K562 (cell line): Measurements from ENCODE around the gene TNFRSF19. TPM values are rescaled to one million over a fixed set of nuclear protein-coding genes. Genes with fewer than 3 reads are reported as not detected.
A peak's percentile ranks its signal among the peaks of the same experiment; 100 is the strongest.

Experiments used
- DLX4 ChIP-seq: fragments of 250-450 bp; sonication (Bioruptor Pico); IDR thresholded peaks from 2 replicates; pipeline ENCODE4 v1.6.1; 2021; ENCODE audit warnings: mild to moderate bottlenecking
- ELF4 ChIP-seq: fragments of 450-650 bp; formaldehyde crosslinking; IDR thresholded peaks from 2 replicates; pipeline ENCODE4 v1.4.0; 2022; ENCODE audit warnings: missing genetic modification characterization
- EP400 ChIP-seq: fragments of 450-650 bp; IDR thresholded peaks from 2 replicates; pipeline ENCODE4 v1.6.1; 2017; ENCODE audit warnings: antibody characterized with exemption, mild to moderate bottlenecking, moderate library complexity
- GATAD2B ChIP-seq: fragments of 450-650 bp; IDR thresholded peaks from 2 replicates; pipeline ENCODE4 v1.6.1; 2017; ENCODE audit warnings: mild to moderate bottlenecking, borderline replicate concordance
- HMBOX1 ChIP-seq: sonication (generic); IDR thresholded peaks from 2 replicates; pipeline ENCODE4 v1.6.1; 2016
- HNRNPLL ChIP-seq: fragments of 200-400 bp; formaldehyde crosslinking; IDR thresholded peaks from 2 replicates; pipeline ENCODE4 v1.6.1; 2017; ENCODE audit warnings: low read length, low read depth, mild to moderate bottlenecking; ENCODE audit not compliant: poor library complexity, severe bottlenecking
- KAT2B ChIP-seq: IDR thresholded peaks from one replicate; pipeline ENCODE4 v1.6.1; 2012; ENCODE audit warnings: low read depth, mild to moderate bottlenecking, control low read depth, inconsistent platforms, low read length, moderate library complexity
- KDM5B ChIP-seq: fragments of 200-600 bp; sonication (generic); IDR thresholded peaks from 2 replicates; pipeline ENCODE4 v1.6.1; 2012; ENCODE audit warnings: low read depth, mild to moderate bottlenecking, moderate library complexity, low read length, control low read depth, inconsistent platforms; ENCODE audit not compliant: insufficient replicate concordance
- KLF6 ChIP-seq: fragments of 250-450 bp; sonication (Bioruptor Pico); IDR thresholded peaks from 2 replicates; pipeline ENCODE4 v1.4.0; 2020; ENCODE audit warnings: mild to moderate bottlenecking, moderate library complexity, borderline replicate concordance
- MNT ChIP-seq, 2 experiments: fragments of 450-650 bp; conservative IDR thresholded peaks; 2 replicates each; pipeline ENCODE4 v1.6.1; 2017; ENCODE audit warnings: mild to moderate bottlenecking in 2 of 2, moderate library complexity in 2 of 2
- NR3C1 ChIP-seq: sonication (generic); formaldehyde crosslinking; IDR thresholded peaks from 2 replicates; pipeline ENCODE4 v1.8.1; 2022; ENCODE audit warnings: missing genetic modification reagents
- NUFIP1 ChIP-seq: fragments of 450-650 bp; IDR thresholded peaks from 2 replicates; pipeline ENCODE4 v1.6.1; 2018; ENCODE audit not compliant: partially characterized antibody
- POLR2H ChIP-seq: IDR thresholded peaks from 2 replicates; pipeline ENCODE4 v1.6.1; 2016; ENCODE audit warnings: missing genetic modification characterization, low read depth, mild to moderate bottlenecking, control low read depth, missing compliant biosample characterization, moderate library complexity
- RAD21 ChIP-seq, 2 experiments: fragments of 250-450 bp in 1 of 2; fragments of 450-650 bp in 1 of 2; sonication (Bioruptor Pico) in 1 of 2; formaldehyde crosslinking in 1 of 2; IDR thresholded peaks in 1 of 2; conservative IDR thresholded peaks in 1 of 2; 2 replicates each; pipeline versions ENCODE4 v1.4.0 to v1.8.0; 2020 to 2022; ENCODE audit warnings: mild to moderate bottlenecking in 2 of 2, moderate library complexity in 1 of 2
- SMC3 ChIP-seq: conservative IDR thresholded peaks from 2 replicates; pipeline ENCODE4 v1.6.1; 2011; ENCODE audit warnings: low read depth, low read length, improper control_type of control experiment; ENCODE audit not compliant: insufficient read depth
- ZC3H4 ChIP-seq: sonication (generic); formaldehyde crosslinking; IDR thresholded peaks from 2 replicates; pipeline ENCODE4 v1.9.0; 2021; ENCODE audit warnings: missing genetic modification reagents, borderline replicate concordance
- ZFP36 ChIP-seq: fragments of 150-350 bp; IDR thresholded peaks from 2 replicates; pipeline ENCODE4 v1.6.1; 2018; ENCODE audit warnings: low read length, low read depth; ENCODE audit not compliant: partially characterized antibody
- ZNF140 ChIP-seq: fragments of 250-450 bp; sonication (Bioruptor Pico); IDR thresholded peaks from 2 replicates; pipeline ENCODE4 v1.8.0; 2021; ENCODE audit warnings: moderate library complexity, mild to moderate bottlenecking, inconsistent platforms
- ZNF24 ChIP-seq: fragments of 450-650 bp; IDR thresholded peaks from 2 replicates; pipeline ENCODE4 v1.6.1; 2016
- polyA plus RNA-seq, 8 experiments: library from polyadenylated mRNA; depleted of rRNA in 4 of 8; stranded (reverse) in 5 of 8; unstranded in 3 of 8; fragments of >200 nt; fragmentation: Nextera tagmentation in 2 of 8; fragmentation: Illumina TruSeq in 1 of 8; extraction: Ambion mirVana in 2 of 8; extraction: Trizol in 1 of 8; gene quantifications; 2 replicates each; pipeline versions ENCODE4 v1.2.1 to v1.2.3, GENCODE V29; 2011 to 2014; ENCODE audit warnings: inconsistent platforms in 1 of 8, missing spikeins in 1 of 8
- total RNA-seq, 7 experiments: library from RNA; depleted of rRNA in 6 of 7; stranded (reverse); fragments of >200 nt in 6 of 7; fragmentation: Illumina TruSeq in 2 of 7; extraction: Trizol in 2 of 7; gene quantifications; 2 replicates each; pipeline versions ENCODE4 v1.2.1 to v1.2.3, GENCODE V29; 2011 to 2021; ENCODE audit warnings: low replicate concordance in 1 of 7
- TF ChIP-seq, protein P1 (sequence below): fragments of 200-800 bp; sonication (Bioruptor generic); IDR thresholded peaks from 2 replicates; pipeline ENCODE4 v1.6.1; 2016; ENCODE audit warnings: missing genetic modification characterization, missing compliant biosample characterization

TNFRSF19 gene
- total and polyA plus RNA-seq, 9 of the 15 experiments (the other 6 are each of a cell fraction or from before 2014, with no cell fraction given), result 0.01 to 0.07 TPM; not detected in 7

GRCh38 chr13:23715762-23716235 is 145.6 kb downstream of the TNFRSF19 start (continued):
- TF ChIP-seq HNRNPLL (no peak), ELF4 (CRISPR knock-in tag) (no peak), KLF6 (CRISPR knock-in tag) (no peak), POLR2H (tag) (no peak), ZC3H4 (no peak), ZFP36 (no peak), NR3C1 (CRISPR knock-in tag) (no peak), ZNF24 (no peak), KAT2B (no peak), GATAD2B (no peak), MNT (conservative IDR thresholded peaks at IDR 0.05) (no peak), NUFIP1 (no peak), DLX4 (CRISPR knock-in tag) (no peak), HMBOX1 (no peak), ZNF140 (CRISPR knock-in tag) (no peak), SMC3 (peak; percentile 76), EP400 (no peak), RAD21 (CRISPR knock-in tag; conservative IDR thresholded peaks at IDR 0.05 in 1 of 2, IDR thresholded peaks at IDR 0.05 in 1 of 2) (peak; percentile 56 to 78), KDM5B (no peak)
- TF ChIP-seq, protein P1, sequence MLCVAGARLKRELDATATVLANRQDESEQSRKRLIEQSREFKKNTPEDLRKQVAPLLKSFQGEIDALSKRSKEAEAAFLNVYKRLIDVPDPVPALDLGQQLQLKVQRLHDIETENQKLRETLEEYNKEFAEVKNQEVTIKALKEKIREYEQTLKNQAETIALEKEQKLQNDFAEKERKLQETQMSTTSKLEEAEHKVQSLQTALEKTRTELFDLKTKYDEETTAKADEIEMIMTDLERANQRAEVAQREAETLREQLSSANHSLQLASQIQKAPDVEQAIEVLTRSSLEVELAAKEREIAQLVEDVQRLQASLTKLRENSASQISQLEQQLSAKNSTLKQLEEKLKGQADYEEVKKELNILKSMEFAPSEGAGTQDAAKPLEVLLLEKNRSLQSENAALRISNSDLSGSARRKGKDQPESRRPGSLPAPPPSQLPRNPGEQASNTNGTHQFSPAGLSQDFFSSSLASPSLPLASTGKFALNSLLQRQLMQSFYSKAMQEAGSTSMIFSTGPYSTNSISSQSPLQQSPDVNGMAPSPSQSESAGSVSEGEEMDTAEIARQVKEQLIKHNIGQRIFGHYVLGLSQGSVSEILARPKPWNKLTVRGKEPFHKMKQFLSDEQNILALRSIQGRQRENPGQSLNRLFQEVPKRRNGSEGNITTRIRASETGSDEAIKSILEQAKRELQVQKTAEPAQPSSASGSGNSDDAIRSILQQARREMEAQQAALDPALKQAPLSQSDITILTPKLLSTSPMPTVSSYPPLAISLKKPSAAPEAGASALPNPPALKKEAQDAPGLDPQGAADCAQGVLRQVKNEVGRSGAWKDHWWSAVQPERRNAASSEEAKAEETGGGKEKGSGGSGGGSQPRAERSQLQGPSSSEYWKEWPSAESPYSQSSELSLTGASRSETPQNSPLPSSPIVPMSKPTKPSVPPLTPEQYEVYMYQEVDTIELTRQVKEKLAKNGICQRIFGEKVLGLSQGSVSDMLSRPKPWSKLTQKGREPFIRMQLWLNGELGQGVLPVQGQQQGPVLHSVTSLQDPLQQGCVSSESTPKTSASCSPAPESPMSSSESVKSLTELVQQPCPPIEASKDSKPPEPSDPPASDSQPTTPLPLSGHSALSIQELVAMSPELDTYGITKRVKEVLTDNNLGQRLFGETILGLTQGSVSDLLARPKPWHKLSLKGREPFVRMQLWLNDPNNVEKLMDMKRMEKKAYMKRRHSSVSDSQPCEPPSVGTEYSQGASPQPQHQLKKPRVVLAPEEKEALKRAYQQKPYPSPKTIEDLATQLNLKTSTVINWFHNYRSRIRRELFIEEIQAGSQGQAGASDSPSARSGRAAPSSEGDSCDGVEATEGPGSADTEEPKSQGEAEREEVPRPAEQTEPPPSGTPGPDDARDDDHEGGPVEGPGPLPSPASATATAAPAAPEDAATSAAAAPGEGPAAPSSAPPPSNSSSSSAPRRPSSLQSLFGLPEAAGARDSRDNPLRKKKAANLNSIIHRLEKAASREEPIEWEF (CRISPR knock-in tag), result no peak
